Measurements from ENCODE around the gene PLA2G12A. TPM values are rescaled to one million over a fixed set of nuclear protein-coding genes. Genes with fewer than 3 reads are reported as not detected.

Gene PLA2G12A
- polyA plus RNA-seq, 1 of the 3 experiments (the other 2 are of a cell fraction): 7.9 TPM

- H3K4me2 ChIP-seq: no peak overlapping the region
- no peak overlapping the region for H2AFZ ChIP-seq (ENCODE audit: low read depth)
- no peaks in the 10 kb centered on the region for H3K27me3 ChIP-seq (ENCODE audit: insufficient read depth)
- CTCF ChIA-PET: no interaction called here
- POLR2A ChIA-PET: no interaction called here
- H3K79me2 ChIP-seq (ENCODE audit: insufficient read depth): no peaks in the 10 kb centered on the region
- no peaks in the 10 kb centered on the region for H3K36me3 ChIP-seq (replicated peaks in 1 of 2; ENCODE audit: control insufficient read depth in 1 of 2, insufficient read depth in 2 of 2, low read length in 1 of 2)
- no peaks in the 10 kb centered on the region for H3K4me1 ChIP-seq (ENCODE audit: control insufficient read depth in 1 of 2, insufficient read depth in 2 of 2, low read depth in 1 of 2, low read length in 1 of 2)
- H3K9ac ChIP-seq: no peak overlapping the region
- no peaks in the 10 kb centered on the region for H3K9me2 ChIP-seq
- H3F3A ChIP-seq (replicated peaks; ENCODE audit: insufficient read depth): no peaks in the 10 kb centered on the region
- no peaks in the 10 kb centered on the region for H4K20me1 ChIP-seq (ENCODE audit: insufficient read depth)
- TF ChIP-seq ELF1 (IDR thresholded peaks at IDR 0.05): no peak
- TF ChIP-seq RCOR1 (IDR thresholded peaks at IDR 0.05; ENCODE audit: low read length): no peak
- no peak for TF ChIP-seq MEF2A (IDR thresholded peaks at IDR 0.05; ENCODE audit: borderline replicate concordance, low read depth)
- no peak for TF ChIP-seq NFIC (IDR thresholded peaks at IDR 0.05; ENCODE audit: borderline replicate concordance)
- TF ChIP-seq USF1 (IDR thresholded peaks at IDR 0.05; ENCODE audit: borderline replicate concordance, low read depth): no peak
- TF ChIP-seq FOSL2 (IDR thresholded peaks at IDR 0.05; ENCODE audit: borderline replicate concordance, low read depth): no peak
- no peak for TF ChIP-seq MXI1 (IDR thresholded peaks at IDR 0.05; ENCODE audit: low read depth, low read length)
- no peak for TF ChIP-seq REST (IDR thresholded peaks at IDR 0.05; ENCODE audit: low read depth, low read length)
- no peak for TF ChIP-seq RAD21 (IDR thresholded peaks at IDR 0.05; ENCODE audit: low read length)
- no peak for TF ChIP-seq POLR2AphosphoS5 (IDR thresholded peaks at IDR 0.05; ENCODE audit: low read depth, low read length)
- TF ChIP-seq NRF1 (IDR thresholded peaks at IDR 0.05; ENCODE audit: low read depth, low read length): no peak
- TF ChIP-seq EP300 (IDR thresholded peaks at IDR 0.05; ENCODE audit: borderline replicate concordance in 1 of 2, low read depth in 1 of 2, low read length in 1 of 2): no peak
- TF ChIP-seq FOXJ3 (CRISPR knock-in tag; IDR thresholded peaks at IDR 0.05): no peak
- TF ChIP-seq SIN3A (IDR thresholded peaks at IDR 0.05; ENCODE audit: borderline replicate concordance, low read depth, low read length): no peak
- TF ChIP-seq CHD2 (IDR thresholded peaks at IDR 0.05; ENCODE audit: low read length, partially characterized antibody): no peak
- TF ChIP-seq ZBTB33 (IDR thresholded peaks at IDR 0.05; ENCODE audit: borderline replicate concordance, low read depth): no peak
- no peak for TF ChIP-seq IRF3 (IDR thresholded peaks at IDR 0.05; ENCODE audit: low read depth, low read length)
- no peak for TF ChIP-seq RXRA (IDR thresholded peaks at IDR 0.05; ENCODE audit: borderline replicate concordance, low read depth)
- no peak for TF ChIP-seq TAF1 (IDR thresholded peaks at IDR 0.05; ENCODE audit: borderline replicate concordance, low read depth, low read length)
- no peak overlapping the region for H3K4me3 ChIP-seq (ENCODE audit: low read depth in 2 of 2, low read length in 1 of 2)
- H3K27ac ChIP-seq (ENCODE audit: low read depth in 2 of 2, low read length in 1 of 2): no peak overlapping the region
- no peaks in the 10 kb centered on the region for H3K9me3 ChIP-seq
- 96% methylated on average over 5 of the region's 5 CpGs for WGBS (ENCODE audit: low lambda C conversion rate)
- no peak for DNase-seq
Measured at GRCh38 chr4:109665783-109666485, 63.9 kb downstream of the PLA2G12A start.

Measured in SK-N-SH (cell line).